Stimulated activated CD8-positive, alpha-beta memory T cell treated with anti-CD3 and anti-CD28 coated beads, Interleukin-15, amount 100 ng/mL, for 1 hour (primary cell): ENCODE measurements around the gene POLR1B.
"Not testable (repeated sequence)": the region's sequence is repeated elsewhere in the genome, so short reads cannot be mapped to it uniquely, and the experiment has no call there.

ENCODE experiments used
- DNase-seq: peaks from one replicate; pipeline ENCODE4 v3.0.0-alpha.2; 2020; ENCODE audit warnings: low read depth

Gene POLR1B

GRCh38 chr2:112600634-112601033 lies 58.4 kb downstream of the POLR1B start:
- no peak for DNase-seq

- DNase-seq = no peak
Measured at GRCh38 chr2:112601754-112602153, 59.5 kb downstream of the POLR1B start.

- no peak for DNase-seq
Measured at GRCh38 chr2:112602917-112603316, 60.7 kb downstream of the POLR1B start.

DNA sequence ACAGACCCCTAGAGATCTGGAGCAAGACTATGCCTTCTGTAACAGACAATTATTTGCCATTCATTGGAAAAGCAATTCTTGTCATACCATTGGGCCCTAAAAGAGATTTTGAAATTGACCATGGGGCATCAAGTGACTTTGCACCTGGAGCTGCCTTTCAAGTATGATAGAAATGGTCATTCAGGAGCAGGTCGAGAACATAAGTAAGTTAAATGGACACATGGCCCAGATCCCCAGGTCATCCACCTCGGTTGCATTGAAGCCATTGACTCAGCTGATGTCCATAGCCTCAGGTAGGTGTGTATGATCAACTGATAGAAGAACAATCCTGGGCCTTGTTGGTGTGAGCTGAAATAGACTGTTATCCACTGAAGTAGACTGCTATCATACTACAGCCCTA lies 61.5 kb downstream of the POLR1B start:
- no peak for DNase-seq

GRCh38 chr2:112604952-112605351 lies 62.7 kb downstream of the POLR1B start:
- DNase-seq = no peak

DNA sequence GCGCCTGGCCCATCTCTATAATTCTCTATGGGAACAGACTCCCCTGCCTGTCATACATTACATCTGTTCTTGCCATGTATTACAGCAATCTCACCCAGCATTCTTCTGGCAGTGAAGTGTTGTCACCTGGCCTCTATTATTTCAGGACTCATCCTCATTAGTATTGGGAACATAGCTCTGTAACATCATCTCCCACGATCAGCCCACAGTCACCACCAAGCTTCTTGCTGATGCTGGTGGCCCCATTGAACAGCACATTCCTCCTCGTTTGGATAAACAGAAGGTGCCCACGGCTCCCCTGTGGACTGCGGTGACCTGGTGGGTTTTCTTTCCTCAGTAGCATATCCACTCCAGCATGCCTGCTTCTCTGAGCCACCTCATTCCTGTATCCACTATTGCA lies 63.7 kb downstream of the POLR1B start:
- no peak for DNase-seq

DNA sequence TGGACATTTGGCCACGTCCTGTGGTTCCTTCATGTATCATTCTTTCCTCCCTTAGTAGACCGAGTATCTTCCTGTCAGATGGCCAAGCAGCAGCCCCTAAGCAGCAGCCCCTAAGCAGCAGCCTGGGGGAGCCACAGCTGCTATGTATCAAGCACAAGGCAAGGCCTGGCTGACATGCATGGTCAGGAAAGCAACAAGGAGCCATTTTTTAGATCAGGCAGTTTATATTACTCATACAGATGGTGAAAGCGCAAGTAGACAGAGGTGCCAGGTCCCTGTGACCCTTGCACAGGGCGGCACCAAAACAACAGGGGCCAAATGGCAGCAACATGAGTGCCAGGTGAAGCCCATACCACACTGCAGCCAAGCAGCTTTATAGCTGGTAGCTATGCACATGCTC lies 64.3 kb downstream of the POLR1B start:
- no peak for DNase-seq

GRCh38 chr2:112607680-112608438 lies 65.6 kb downstream of the POLR1B start:
- DNase-seq = no peak

DNA sequence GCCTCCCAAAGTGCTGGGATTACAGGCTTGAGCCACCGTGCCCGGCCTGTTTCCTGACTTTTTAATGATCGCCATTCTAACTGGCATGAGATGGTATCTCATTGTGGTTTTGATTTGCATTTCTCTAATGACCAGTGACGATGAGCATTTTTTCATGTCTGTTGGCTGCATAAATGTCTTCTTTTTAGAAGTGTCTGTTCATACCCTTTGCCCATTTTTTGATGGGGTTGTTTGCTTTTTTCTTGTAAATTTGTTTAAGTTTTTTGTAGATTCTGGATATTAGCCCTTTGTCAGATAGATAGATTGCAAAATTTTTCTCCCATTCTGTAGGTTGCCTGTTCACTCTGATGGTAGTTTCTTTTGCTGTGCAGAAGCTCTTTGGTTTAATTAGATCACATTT lies 67.1 kb downstream of the POLR1B start:
- not testable (repeated sequence) for DNase-seq

GRCh38 chr2:112612283-112612682 lies 70.0 kb downstream of the POLR1B start:
- not testable (repeated sequence) for DNase-seq

- no peak for DNase-seq
Measured at GRCh38 chr2:112614201-112614840, 72.1 kb downstream of the POLR1B start.

GRCh38 chr2:112615051-112615450 lies 72.8 kb downstream of the POLR1B start:
- DNase-seq = no peak

DNA sequence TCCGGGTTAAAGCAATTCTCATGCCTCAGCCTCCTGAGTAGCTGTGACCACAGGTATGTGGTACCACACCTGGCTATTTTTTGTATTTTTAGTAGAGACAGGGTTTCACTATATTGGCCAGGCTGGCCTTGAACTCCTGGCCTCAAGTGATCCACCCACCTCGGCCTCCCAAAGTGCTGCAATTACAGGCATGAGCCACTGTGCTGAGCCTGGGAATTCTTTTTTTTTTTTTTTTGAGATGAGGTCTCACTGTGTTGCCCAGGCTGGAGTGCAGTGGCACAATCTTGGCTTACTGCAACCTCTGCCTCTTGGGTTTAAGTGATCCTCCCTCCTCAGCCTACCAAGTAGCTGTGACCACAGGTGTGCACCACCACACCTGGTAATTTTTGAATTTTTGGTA lies 73.5 kb downstream of the POLR1B start:
- DNase-seq = not testable (repeated sequence)

DNA sequence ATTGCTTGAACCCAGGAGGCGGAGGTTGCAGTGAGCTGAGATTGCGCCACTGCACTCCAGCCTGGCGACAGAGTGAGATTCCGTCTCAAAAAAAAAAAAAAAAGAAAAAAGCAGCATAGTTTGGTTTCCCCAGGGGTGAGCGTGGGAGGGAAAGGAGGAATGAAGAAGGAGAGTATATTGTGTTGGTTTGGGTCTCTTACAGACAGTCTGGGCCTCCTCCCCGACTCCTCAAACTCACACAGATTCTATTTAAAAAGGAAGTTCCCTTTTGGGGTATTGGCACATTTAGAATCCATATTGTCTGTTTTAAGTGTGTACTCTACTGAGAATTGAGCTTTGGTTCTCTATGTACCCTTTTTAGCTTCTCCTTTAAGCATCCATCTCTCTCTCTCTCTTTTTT lies 76.1 kb downstream of the POLR1B start:
- no peak for DNase-seq

- no peak for DNase-seq
Measured at GRCh38 chr2:112621790-112622527, 79.7 kb downstream of the POLR1B start.

DNA sequence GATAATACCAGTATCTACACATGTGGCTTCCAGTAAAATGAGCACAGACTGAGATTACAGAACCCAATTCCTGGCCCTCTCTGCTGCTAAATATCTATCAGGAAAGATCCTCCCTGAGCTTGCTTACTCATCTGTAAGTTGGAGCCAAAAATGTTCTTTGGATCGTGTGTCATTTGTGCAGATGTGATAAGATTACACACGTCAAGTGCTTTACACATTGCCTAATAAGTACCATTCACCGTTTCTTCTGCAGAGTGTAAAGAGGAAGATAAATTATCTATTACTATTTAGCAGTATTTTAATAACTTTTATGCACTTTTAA lies 80.2 kb downstream of the POLR1B start:
- DNase-seq = no peak

GRCh38 chr2:112623913-112624777 lies 81.9 kb downstream of the POLR1B start:
- peak; percentile 46 for DNase-seq

DNA sequence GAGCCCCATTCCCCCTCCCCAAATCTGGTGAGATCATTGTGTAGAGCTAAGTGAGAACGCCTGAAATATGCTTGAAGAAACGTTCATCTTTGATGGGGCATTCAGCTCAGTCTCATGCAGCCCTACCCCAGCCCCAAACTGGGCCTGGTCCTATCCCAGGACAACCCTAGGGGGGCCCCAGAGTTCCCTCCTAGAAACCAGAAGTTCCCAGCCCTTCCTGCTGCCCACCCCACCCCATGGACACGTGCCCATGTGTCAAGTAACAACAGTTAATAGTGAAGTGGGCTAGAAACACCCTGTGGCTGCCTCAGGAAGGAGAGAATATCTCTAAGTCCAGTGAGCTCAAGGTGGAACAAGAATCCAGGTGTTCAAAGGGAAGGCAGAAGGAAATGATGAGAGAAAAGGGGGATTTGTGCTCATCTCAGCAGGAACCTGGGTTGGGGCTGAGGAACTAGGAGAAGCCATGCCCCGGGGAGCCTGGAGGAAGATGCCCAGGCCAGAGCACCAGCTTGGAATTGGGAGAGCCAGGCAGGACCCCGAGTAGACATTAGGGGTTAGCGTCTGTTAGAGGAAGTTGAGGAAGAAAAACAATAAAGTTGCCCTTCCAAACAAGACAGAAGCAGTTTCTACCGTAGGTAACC lies 83.3 kb downstream of the POLR1B start:
- DNase-seq = no peak

DNA sequence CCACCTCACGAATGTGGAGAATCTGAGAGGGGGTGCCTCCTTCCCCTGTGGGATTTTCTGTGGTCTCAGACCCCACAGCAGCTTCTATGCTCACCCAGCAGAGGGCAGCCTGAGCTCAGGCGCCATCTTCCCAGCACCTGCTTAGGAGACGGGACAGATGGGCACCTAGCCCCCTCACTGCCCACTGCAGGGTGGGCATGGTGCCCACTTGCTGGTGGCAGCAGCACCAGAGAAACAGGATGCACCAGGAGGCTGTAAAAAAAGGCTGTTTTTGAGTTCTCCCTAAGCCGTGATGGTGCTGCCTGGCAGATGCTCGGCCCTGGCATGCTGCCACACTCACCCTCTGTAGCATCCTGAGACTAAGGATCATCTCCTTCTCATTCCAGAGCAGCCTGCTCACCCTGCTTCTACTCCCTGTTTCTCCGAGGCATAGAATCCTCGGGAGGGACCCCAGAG lies 84.4 kb downstream of the POLR1B start:
- peak; percentile 37 for DNase-seq
